Measurements from ENCODE around the gene SHC2. TPM values are rescaled to one million over a fixed set of nuclear protein-coding genes. Genes with fewer than 3 reads are reported as not detected.

The SHC2 gene
- total and polyA plus RNA-seq, 9 of the 15 experiments (the other 6 are each of a cell fraction or from before 2014, with no cell fraction given): 0.14 to 0.36 (median 0.17) TPM; not detected in 5

- ATAC-seq (no peak), FAIRE-seq (no peak), DNase-seq (ENCODE audit: extremely low read depth in 1 of 4, low spot score in 3 of 4) (no peak)
- Histone ChIP-seq H3K9ac (ENCODE audit: insufficient read depth in 1 of 2, low read depth in 2 of 2, low read length in 2 of 2) (no peak overlapping the region), H3K4me3 (no peak overlapping the region), H3K27ac (ENCODE audit: extremely low read depth, low read depth, low read length) (no peak overlapping the region), H3K4me2 (ENCODE audit: insufficient read depth, low read length) (no peak overlapping the region), H3K9me3 (replicated peaks; ENCODE audit: control insufficient read depth, insufficient read depth, low read depth, low read length) (no peaks in the 10 kb centered on the region), H4K20me1 (replicated peaks; ENCODE audit: control insufficient read depth, insufficient read depth, low read length) (no peaks in the 10 kb centered on the region), H3K36me3 (ENCODE audit: control insufficient read depth, insufficient read depth, low read length) (no peaks in the 10 kb centered on the region), H2AFZ (ENCODE audit: low read depth, low read length) (no peak overlapping the region), H3K27me3 (ENCODE audit: control insufficient read depth in 2 of 2, insufficient read depth in 2 of 2, low read length in 2 of 2) (peaks cover 21 to 52% of the 10 kb centered on the region in 2 experiments), H3K4me1 (replicated peaks in 1 of 2; ENCODE audit: control insufficient read depth in 2 of 2, insufficient read depth in 2 of 2, low read length in 2 of 2) (peaks cover 5 to 42% of the 10 kb centered on the region in 2 experiments; a peak in 4 of 5 replicates), H3K9me1 (ENCODE audit: control insufficient read depth, insufficient read depth, low read length) (no peaks in the 10 kb centered on the region), H3K79me2 (ENCODE audit: control insufficient read depth, insufficient read depth, low read length) (no peaks in the 10 kb centered on the region)
- in situ Hi-C loops (cut with MboI) (no loop called here), intact Hi-C loops (cut with micrococcal nuclease) (no loop called here)
- BruUV-seq (replicated peaks): no TSS peak
- WGBS (ENCODE audit: insufficient coverage, low coverage, missing lambda C conversion rate): 33% methylated on average over 16 of the region's 16 CpGs
- TF ChIP-seq FOXJ3 (CRISPR knock-in tag; IDR thresholded peaks at IDR 0.05): no peak
- no peak for TF ChIP-seq MTA3 (IDR thresholded peaks at IDR 0.05; ENCODE audit: borderline replicate concordance)
- no peak for TF ChIP-seq BCLAF1 (IDR thresholded peaks at IDR 0.05; ENCODE audit: borderline replicate concordance in 1 of 2, control insufficient read depth in 1 of 2, low read depth in 2 of 2, low read length in 1 of 2)
- no peak for TF ChIP-seq ZNF780A (CRISPR knock-in tag; IDR thresholded peaks at IDR 0.05)
- TF ChIP-seq CBFA2T3 (IDR thresholded peaks at IDR 0.05): no peak
- no peak for TF ChIP-seq NR3C1 (CRISPR knock-in tag; IDR thresholded peaks at IDR 0.05)
- no peak for TF ChIP-seq ETV6 (IDR thresholded peaks at IDR 0.05; ENCODE audit: borderline replicate concordance in 1 of 2, low read depth in 2 of 2, low read length in 1 of 2)
- TF ChIP-seq ETV6 (CRISPR knock-in tag; IDR thresholded peaks at IDR 0.05; ENCODE audit: borderline replicate concordance): no peak
- TF ChIP-seq PTBP1 (IDR thresholded peaks at IDR 0.05; ENCODE audit: low read depth, low read length): no peak
- no peak for TF ChIP-seq EHMT2 (IDR thresholded peaks at IDR 0.05)
- TF ChIP-seq ZBTB17 (CRISPR knock-in tag; IDR thresholded peaks at IDR 0.05): no peak
- ChIA-PET CTCF (ENCODE audit: low intra/inter-chr PET ratio) (no interaction called here), POLR2A (interaction anchor here (0.8 to 1.7 kb wide), 2 partner anchors 8 to 10 kb away, joined by 3 to 4 read pairs; no protein-coding TSS in a partner anchor)
Measured at GRCh38 chr19:379796-380195, 81.0 kb downstream of the SHC2 start.

Measured in K562 (cell line).